GM19240 (cell line): ENCODE measurements around the gene DNAH8.

Source experiments
- DNase-seq: peaks from one replicate; pipeline ENCODE4 v3.0.0; 2011; ENCODE audit warnings: low spot score; ENCODE audit not compliant: insufficient read length

The DNAH8 gene

GRCh38 chr6:39072830-39073229 lies 357.7 kb downstream of the DNAH8 start:
- no peak for DNase-seq

DNA sequence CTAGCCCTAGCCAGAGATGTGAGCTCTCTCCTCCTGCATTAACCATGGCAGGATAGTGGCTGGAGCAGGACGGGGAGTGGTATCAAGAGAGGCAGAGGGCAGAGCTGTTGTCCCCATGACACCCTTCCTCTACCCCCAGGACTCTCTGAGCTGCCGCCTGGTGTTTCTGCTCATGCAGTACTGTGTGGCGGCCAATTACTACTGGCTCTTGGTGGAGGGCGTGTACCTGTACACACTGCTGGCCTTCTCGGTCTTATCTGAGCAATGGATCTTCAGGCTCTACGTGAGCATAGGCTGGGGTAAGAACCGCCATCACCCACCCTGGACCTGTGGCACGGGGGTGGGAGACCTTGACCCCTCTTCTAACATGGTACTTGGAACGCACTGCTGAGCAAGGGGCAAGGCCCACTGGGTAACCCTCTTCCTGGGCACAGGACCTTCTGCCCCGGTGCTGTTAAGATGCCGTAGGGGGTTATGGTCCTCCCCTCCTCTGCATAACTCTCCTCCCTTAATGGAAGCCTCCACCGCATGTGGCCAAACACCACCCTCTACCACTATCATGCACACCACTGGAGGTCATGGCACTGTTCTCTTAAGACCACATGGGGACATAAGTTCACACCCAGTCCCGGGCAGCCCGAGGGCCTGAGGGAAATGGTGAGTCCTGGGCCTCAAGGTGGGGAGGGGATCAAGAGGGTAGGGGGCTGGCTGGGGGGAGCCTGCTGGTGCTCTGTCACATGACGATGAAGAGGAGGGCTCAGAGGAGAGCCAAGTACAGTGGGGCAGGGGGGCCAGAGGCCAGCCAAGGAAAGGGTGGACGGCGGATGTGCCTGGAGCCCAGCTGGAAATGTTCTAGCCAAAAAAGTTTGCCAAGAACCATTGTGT lies 358.6 kb downstream of the DNAH8 start:
- no peak for DNase-seq

GRCh38 chr6:39074486-39074885 lies 359.4 kb downstream of the DNAH8 start:
- DNase-seq, result no peak

DNA sequence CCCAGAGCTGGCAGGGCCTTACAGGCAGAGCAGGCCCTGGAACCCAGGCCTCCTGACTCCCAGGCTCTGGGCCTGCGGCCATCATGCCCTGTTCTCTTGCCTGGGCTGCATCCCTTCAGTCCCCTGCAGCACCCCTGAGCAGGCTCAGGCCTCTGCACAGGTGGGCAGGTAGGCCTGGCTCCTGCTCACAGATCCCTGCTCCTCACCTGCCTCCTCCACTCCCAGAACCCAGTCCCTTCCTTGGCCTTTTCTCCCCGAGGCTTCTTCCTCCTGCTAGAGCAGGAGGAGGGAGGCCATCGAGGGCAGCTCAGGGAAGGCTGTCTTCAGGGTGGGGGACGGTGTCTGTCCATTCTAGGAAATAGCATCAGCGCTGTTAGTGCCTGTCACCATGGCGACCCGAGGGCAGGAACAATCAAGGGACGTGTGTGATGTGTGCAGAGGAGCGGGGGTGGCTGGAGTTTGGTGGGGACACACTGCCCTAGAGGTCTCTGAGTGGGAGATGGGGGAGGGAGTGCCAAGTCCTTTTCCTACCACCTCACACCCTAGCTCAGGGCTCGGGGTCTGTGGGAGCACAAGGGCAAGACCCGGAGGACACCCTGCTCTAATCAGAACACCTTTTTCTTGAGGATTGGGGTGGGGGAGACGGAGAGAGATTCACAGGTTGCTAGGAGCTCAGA lies 360.0 kb downstream of the DNAH8 start:
- DNase-seq, result no peak

GRCh38 chr6:39075807-39076622 lies 360.9 kb downstream of the DNAH8 start:
- no peak for DNase-seq

GRCh38 chr6:39076623-39077535 lies 361.8 kb downstream of the DNAH8 start:
- DNase-seq, result no peak

DNA sequence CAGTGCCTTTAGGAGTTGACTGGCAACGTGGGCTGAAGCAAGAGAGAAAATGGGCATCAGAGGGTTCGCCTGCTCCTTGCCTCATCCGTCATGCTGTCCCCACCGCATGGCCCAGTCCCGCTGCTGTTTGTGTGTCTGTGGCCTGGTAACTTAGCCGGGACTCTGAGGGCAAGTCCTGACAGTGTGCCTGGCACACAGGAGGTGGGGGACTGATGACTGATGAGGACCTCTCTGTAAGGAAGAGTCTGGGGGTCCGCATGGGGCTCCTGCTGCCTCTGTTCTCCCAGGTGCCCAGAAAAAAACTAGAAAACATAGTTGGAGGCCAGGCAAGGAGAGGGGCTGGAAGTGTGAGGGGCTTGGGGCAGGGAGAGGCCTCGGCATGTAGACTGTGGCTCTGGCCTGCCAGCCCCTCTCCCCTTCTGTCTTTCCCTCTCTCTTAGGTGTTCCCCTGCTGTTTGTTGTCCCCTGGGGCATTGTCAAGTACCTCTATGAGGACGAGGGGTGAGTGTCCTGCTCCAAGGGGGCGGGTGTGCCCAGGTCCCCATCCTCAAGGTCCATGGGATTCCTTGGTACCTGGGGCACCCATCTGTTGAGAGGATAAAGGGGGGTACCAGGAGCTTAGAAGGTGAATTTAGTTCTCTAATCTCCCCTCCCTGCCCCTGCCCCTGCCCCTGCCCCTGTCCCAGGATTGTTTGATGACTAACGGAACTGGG lies 362.9 kb downstream of the DNAH8 start:
- DNase-seq, result no peak

DNA sequence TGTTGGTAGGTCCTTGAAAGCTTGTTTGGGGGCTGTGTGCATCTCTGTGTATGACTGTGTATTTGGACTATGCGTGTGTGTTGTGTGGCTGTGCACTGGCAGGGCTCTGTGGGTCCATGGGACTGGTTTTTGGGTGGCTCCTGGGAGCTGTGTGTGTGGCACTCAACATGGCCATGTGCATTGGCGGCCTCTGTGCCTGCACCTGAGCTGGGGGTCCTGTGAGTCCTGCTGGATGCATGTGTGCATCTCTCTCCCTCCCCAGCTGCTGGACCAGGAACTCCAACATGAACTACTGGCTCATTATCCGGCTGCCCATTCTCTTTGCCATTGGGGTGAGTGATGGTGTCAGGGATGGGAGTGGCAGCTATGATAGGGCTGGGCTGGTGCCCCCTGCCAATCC lies 363.6 kb downstream of the DNAH8 start:
- DNase-seq, result no peak

- no peak for DNase-seq
These were observed 364.4 kb downstream of the DNAH8 start for GRCh38 chr6:39079197-39080125.
